Measurements from ENCODE around the gene PLEKHA4.
"Not testable (repeated sequence)": the region's sequence is repeated elsewhere in the genome, so short reads cannot be mapped to it uniquely, and the experiment has no call there.

PLEKHA4 gene

DNA sequence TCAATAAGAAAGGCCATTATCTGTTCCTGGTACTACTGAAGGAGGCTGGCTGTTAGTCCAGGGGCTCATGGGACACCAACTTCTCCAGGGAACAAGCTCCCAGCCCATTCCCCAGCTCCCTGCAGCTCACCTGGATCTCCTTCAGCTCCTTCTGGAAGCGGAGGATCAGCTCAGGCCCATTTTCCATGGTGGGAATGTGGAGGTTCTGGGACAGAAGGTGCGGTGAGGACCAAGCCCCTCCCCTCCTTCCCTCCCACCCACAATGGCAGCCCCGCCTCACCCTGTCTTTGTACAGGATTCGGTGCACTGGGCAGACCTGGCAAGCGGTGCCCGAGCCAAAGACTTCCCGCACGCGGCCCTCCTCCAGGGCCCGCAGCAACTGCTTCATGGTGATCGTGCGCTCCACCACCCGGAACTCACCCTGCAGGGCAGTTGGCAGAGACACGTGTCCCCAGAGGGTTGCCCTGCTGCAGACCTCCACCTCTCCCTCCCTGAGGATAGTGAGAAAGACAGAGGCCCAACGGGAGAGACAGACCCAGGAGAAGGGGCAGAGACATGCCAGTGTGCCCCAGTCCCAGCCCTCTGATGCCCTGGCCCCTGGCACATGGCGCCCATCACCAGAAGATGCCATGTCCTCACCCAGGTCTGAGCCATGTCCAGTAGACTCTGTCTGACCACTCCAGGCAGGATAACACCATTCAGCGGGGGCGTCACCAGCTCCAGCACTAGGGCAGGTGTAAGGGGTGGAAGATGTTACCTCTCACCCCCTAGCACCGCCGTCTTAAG, 71.9 kb downstream of the PLEKHA4 start:
- no peak for DNase-seq (ENCODE audit: low read depth in 2 of 2)

DNA sequence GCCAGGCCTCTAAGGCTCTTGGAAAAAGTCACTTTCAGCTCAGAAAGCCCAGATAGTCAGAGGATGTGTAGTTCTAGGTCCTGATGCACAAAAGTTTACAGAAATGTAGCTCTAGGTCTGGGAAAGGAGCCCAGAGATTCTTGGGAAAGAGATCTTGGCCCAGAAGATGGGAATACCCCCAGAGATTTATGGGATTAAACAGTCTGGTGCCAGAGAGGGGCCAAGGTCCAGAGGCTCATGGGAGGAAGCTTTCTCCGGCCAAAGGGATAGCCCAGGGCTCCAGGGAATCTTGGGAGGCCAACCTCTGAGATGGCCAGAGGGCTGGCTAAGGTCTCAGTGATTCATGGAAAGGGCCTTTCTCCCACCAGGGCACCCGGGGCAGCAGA, 72.7 kb downstream of the PLEKHA4 start:
- DNase-seq (ENCODE audit: low read depth in 2 of 2): no peak

GRCh38 chr19:48795055-48795684, 73.2 kb downstream of the PLEKHA4 start:
- DNase-seq (ENCODE audit: low read depth in 2 of 2): peak; percentile 60 to 64

GRCh38 chr19:48794291-48794690, 74.1 kb downstream of the PLEKHA4 start:
- no peak for DNase-seq (ENCODE audit: low read depth in 2 of 2)

DNA sequence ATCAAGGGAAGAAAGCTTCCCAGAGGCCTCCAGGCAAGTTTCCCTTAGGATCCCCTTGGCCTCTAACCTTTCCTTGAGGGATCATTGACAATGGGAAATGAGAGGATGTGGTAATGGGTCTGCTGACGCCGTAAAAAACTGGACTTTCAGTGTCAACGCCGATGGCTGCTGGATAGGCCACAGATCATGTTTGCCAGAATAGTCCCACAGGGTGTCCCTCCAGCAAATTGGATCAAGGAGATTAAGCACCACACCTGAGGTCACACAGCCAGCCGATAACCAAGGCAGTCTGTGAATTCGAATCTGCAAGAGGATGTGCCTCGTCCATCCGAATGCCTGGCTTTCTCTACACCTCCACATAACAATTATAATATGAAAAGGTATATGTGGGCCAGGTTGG, 75.1 kb downstream of the PLEKHA4 start:
- no peak for DNase-seq (ENCODE audit: low read depth in 2 of 2)

GRCh38 chr19:48787331-48787730, 81.1 kb downstream of the PLEKHA4 start:
- not testable (repeated sequence) for DNase-seq (ENCODE audit: low read depth in 2 of 2)

All from stimulated activated CD8-positive, alpha-beta memory T cell treated with anti-CD3 and anti-CD28 coated beads, Interleukin-15, amount 100 ng/mL, for 4 hours (primary cell).